ENCODE data around the gene ADCY3. TPM values are rescaled to one million over a fixed set of nuclear protein-coding genes. Genes with fewer than 3 reads are reported as not detected.

Gene ADCY3
- total and polyA plus RNA-seq, 2 of the 4 experiments (the other 2 are of a cell fraction): 17.4 to 46.1 TPM

GRCh38 chr2:24792542-24792873, 127.5 kb downstream of the ADCY3 start:
- Histone ChIP-seq H3K4me2 (ENCODE audit: low read depth, low read length) (peak overlapping the region; percentile 81), H2BK5ac (ENCODE audit: low read depth, low read length, poor library complexity, severe bottlenecking) (peak overlapping the region; percentile 98), H3K9ac (ENCODE audit: low read depth, low read length) (peak overlapping the region; percentile 94), H4K8ac (ENCODE audit: low read depth in 2 of 2, low read length in 2 of 2) (peak overlapping the region; percentile 92 to 99), H2AFZ (replicated peaks; ENCODE audit: low read length, poor library complexity) (peak overlapping the region; percentile 100), H3K27me3 (ENCODE audit: control insufficient read depth, insufficient read depth, low read length) (no peaks in the 10 kb centered on the region), H2BK15ac (ENCODE audit: low read depth, low read length) (peak overlapping the region; percentile 26; the same call in 2 of the 3 replicates), H3K27ac (ENCODE audit: insufficient read depth, low read length) (peak overlapping the region; percentile 96), H3K18ac (ENCODE audit: low read depth, low read length) (peak overlapping the region; percentile 65), H3K4me1 (ENCODE audit: control insufficient read depth, insufficient read depth, low read length) (peaks cover 2% of the 10 kb centered on the region), H2BK120ac (ENCODE audit: low read depth, low read length) (peak overlapping the region; percentile 72), H3K9me3 (ENCODE audit: control insufficient read depth, insufficient read depth, low read length) (no peaks in the 10 kb centered on the region), H4K5ac (ENCODE audit: low read depth, low read length) (peak overlapping the region; percentile 87), H3K4ac (ENCODE audit: low read depth, low read length) (peak overlapping the region; percentile 91), H3K14ac (replicated peaks; ENCODE audit: low read depth, low read length) (peak overlapping the region; percentile 93), H3K79me1 (ENCODE audit: low read depth in 1 of 2, low read length in 2 of 2) (peaks cover 24 to 46% of the 10 kb centered on the region in 2 experiments; a peak in 3 of 4 replicates), H2BK20ac (ENCODE audit: low read depth, low read length) (peak overlapping the region; percentile 11; the same call in 1 of the 2 replicates), H4K91ac (ENCODE audit: insufficient read depth, low read depth, low read length) (peak overlapping the region; percentile 87), H3K4me3 (ENCODE audit: insufficient read depth, low read depth, low read length) (peak overlapping the region; percentile 75), H3K56ac (ENCODE audit: extremely low read depth, insufficient read depth, low read length) (peak overlapping the region; percentile 42), H2AK9ac (replicated peaks; ENCODE audit: low read depth, low read length, poor library complexity) (peak overlapping the region; percentile 85), H3K9me1 (ENCODE audit: insufficient read depth, low read length) (peaks cover 9% of the 10 kb centered on the region), H3K23ac (ENCODE audit: low read depth, low read length) (peak overlapping the region; percentile 100; the same call in 1 of the 2 replicates), H4K20me1 (ENCODE audit: insufficient read depth, low read length) (no peaks in the 10 kb centered on the region), H2AK5ac (ENCODE audit: low read depth, low read length) (no peak overlapping the region), H3K36me3 (ENCODE audit: control insufficient read depth, insufficient read depth, low read length) (peaks cover 3% of the 10 kb centered on the region; the same call in 1 of the 2 replicates)
- intact Hi-C loops (cut with micrococcal nuclease) (loop anchor here (1.0 to 5.0 kb wide), 2 partner anchors 34 to 300 kb away; partner anchors contain the start of gene NCOA1), dilution Hi-C loops (cut with HindIII; ENCODE audit: low sequenced_read_pairs, unreplicated experiment) (no loop called here), in situ Hi-C loops (cut with MboI; ENCODE audit: low sequenced_read_pairs) (no loop called here)
- 0% methylated on average over 2 of the region's 6 CpGs; no CpG with 5 or more reads in 1 of the 2 experiments for WGBS, 2 experiments (ENCODE audit: extremely low coverage in 2 of 2, insufficient read length in 1 of 2)
- TF ChIP-seq CHD1 (IDR thresholded peaks at IDR 0.05; ENCODE audit: low read depth, low read length) (no peak), RFX5 (IDR thresholded peaks at IDR 0.05; ENCODE audit: low read depth, low read length) (no peak)
- no TSS peak for BruUV-seq (replicated peaks)
- DNase-seq (no peak), ATAC-seq (ENCODE audit: low read depth) (no peak)
- CTCF ChIA-PET: interaction anchor here (0.6 to 1.2 kb wide), 5 partner anchors 17 to 372 kb away, joined by 3 to 5 read pairs (median 4); no protein-coding TSS in a partner anchor
- POLR2A ChIA-PET (ENCODE audit: unreplicated experiment): interaction anchor here (1.3 kb wide), 1 partner anchor 30 kb away, joined by 5 read pairs; no protein-coding TSS in a partner anchor

All from IMR-90 (cell line).